Type B pancreatic cell (in vitro differentiated cells): ENCODE data around the gene ABTB2. TPM values are rescaled to one million over a fixed set of nuclear protein-coding genes. Genes with fewer than 3 reads are reported as not detected.
"Not testable (repeated sequence)": the region's sequence is repeated elsewhere in the genome, so short reads cannot be mapped to it uniquely, and the experiment has no call there.

Experiments
- DNase-seq: peaks from one replicate; pipeline ENCODE4 v3.0.0; 2021; ENCODE audit warnings: mixed read lengths; ENCODE audit not compliant: unreplicated experiment; ENCODE audit errors: extremely low spot score
- H3K27ac Mint-ChIP-seq: 2 replicates; pipeline ENCODE4 v1.8.0; 2021; ENCODE audit warnings: mild to moderate bottlenecking, mixed read lengths
- H3K27me3 Mint-ChIP-seq: 2 replicates; pipeline ENCODE4 v1.8.0; 2021; ENCODE audit warnings: mixed read lengths
- H3K36me3 Mint-ChIP-seq: 2 replicates; pipeline ENCODE4 v1.8.0; 2021; ENCODE audit warnings: mixed read lengths
- H3K4me1 Mint-ChIP-seq: one replicate; pipeline ENCODE4 v1.8.0; 2021; ENCODE audit warnings: mixed read lengths; ENCODE audit not compliant: unreplicated experiment
- H3K4me3 Mint-ChIP-seq: 2 replicates; pipeline ENCODE4 v1.8.0; 2021; ENCODE audit warnings: mild to moderate bottlenecking, mixed read lengths
- H3K9me3 Mint-ChIP-seq: 2 replicates; pipeline ENCODE4 v1.8.0; 2021; ENCODE audit warnings: mixed read lengths
- CTCF ChIP-seq: fragments of 200-600 bp; sonication (generic); conservative IDR thresholded peaks from 2 replicates; pipeline ENCODE4 v1.5.0; 2021; ENCODE audit warnings: antibody characterized with exemption, mild to moderate bottlenecking
- total RNA-seq: library from RNA; stranded (reverse); gene quantifications from 2 replicates; pipeline ENCODE4 v1.2.1, GENCODE V29; 2021; ENCODE audit warnings: low replicate concordance

Gene ABTB2
- total RNA-seq, 1 donor from 2014 or later: 13.5 TPM

DNA sequence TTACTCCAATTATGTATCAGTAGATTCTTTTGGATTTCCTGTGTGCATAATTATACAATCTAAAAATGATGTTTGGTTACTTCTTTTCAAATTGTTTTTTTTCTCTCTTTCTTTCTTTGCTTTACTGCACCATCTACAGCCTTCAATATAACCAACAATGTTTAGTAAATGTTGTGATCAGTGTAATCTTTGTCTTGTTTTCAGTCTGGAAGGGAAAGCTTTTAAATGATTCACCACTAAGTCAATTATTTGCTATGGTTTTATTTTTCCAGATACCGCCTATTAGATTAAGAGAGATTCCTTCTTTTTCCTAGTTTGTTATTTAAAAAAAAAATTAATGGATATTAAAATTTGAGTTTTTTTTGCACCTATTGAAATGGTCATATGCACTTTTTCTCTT, 29.8 kb upstream of the ABTB2 start:
- H3K4me1 Mint-ChIP-seq: no peaks in the 10 kb centered on the region
- H3K27ac Mint-ChIP-seq: no peak overlapping the region
- H3K9me3 Mint-ChIP-seq: peaks cover 7% of the 10 kb centered on the region
- DNase-seq: no peak
- peaks cover 32% of the 10 kb centered on the region for H3K27me3 Mint-ChIP-seq
- no peak overlapping the region for H3K4me3 Mint-ChIP-seq
- no peaks in the 10 kb centered on the region for H3K36me3 Mint-ChIP-seq
- TF ChIP-seq CTCF: no peak

DNA sequence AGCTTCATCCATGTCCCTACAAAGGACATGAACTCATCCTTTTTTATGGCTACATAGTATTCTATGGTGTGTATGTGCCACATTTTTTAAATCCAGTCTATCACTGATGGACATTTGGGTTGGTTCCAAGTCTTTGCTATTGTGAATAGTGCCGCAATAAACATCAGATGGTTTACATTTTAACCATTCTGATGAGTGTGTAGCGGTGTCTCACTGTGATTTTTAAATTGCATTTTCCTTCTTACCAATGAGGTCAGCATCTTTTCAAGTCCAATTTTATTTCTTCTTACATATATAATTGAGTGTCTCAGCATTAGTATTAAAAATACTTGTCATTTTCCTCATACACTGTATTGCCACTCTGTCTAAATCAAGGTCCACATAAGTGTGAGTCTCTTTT, 28.5 kb upstream of the ABTB2 start:
- not testable (repeated sequence) for H3K36me3 Mint-ChIP-seq, H3K27ac Mint-ChIP-seq, H3K4me3 Mint-ChIP-seq, DNase-seq, H3K9me3 Mint-ChIP-seq, H3K4me1 Mint-ChIP-seq
- peaks cover 19% of the 10 kb centered on the region for H3K27me3 Mint-ChIP-seq

GRCh38 chr11:34382532-34383276, 24.9 kb upstream of the ABTB2 start:
- no peaks in the 10 kb centered on the region for H3K4me1 Mint-ChIP-seq
- peaks cover 4% of the 10 kb centered on the region for H3K9me3 Mint-ChIP-seq
- no peak for DNase-seq
- H3K27ac Mint-ChIP-seq: no peak overlapping the region
- H3K27me3 Mint-ChIP-seq: no peaks in the 10 kb centered on the region
- H3K4me3 Mint-ChIP-seq: no peak overlapping the region
- H3K36me3 Mint-ChIP-seq: no peaks in the 10 kb centered on the region
- no peak for TF ChIP-seq CTCF

- H3K4me1 Mint-ChIP-seq: no peaks in the 10 kb centered on the region
- no peak overlapping the region for H3K27ac Mint-ChIP-seq
- TF ChIP-seq CTCF: no peak
- H3K4me3 Mint-ChIP-seq: no peak overlapping the region
- no peaks in the 10 kb centered on the region for H3K27me3 Mint-ChIP-seq
- no peaks in the 10 kb centered on the region for H3K36me3 Mint-ChIP-seq
- DNase-seq: no peak
- H3K9me3 Mint-ChIP-seq: peaks cover 9% of the 10 kb centered on the region
These were observed 24.0 kb upstream of the ABTB2 start for GRCh38 chr11:34381775-34382174.

GRCh38 chr11:34380696-34381095, 22.9 kb upstream of the ABTB2 start:
- Mint-ChIP-seq H3K4me3 (no peak overlapping the region), H3K27ac (no peak overlapping the region), H3K27me3 (no peaks in the 10 kb centered on the region), H3K9me3 (peaks cover 5% of the 10 kb centered on the region), H3K36me3 (no peaks in the 10 kb centered on the region), H3K4me1 (no peaks in the 10 kb centered on the region)
- DNase-seq: no peak
- TF ChIP-seq CTCF: no peak

GRCh38 chr11:34379539-34379938, 21.7 kb upstream of the ABTB2 start:
- no peak overlapping the region for H3K4me3 Mint-ChIP-seq
- no peak for TF ChIP-seq CTCF
- no peak overlapping the region for H3K27ac Mint-ChIP-seq
- H3K27me3 Mint-ChIP-seq: no peaks in the 10 kb centered on the region
- H3K4me1 Mint-ChIP-seq: no peaks in the 10 kb centered on the region
- peaks cover 11% of the 10 kb centered on the region for H3K9me3 Mint-ChIP-seq
- DNase-seq: no peak
- no peaks in the 10 kb centered on the region for H3K36me3 Mint-ChIP-seq
